Transverse colon (tissue), 4 donors: ENCODE data around the gene ATRN. TPM values are rescaled to one million over a fixed set of nuclear protein-coding genes. Genes with fewer than 3 reads are reported as not detected.

Experiments
- DNase-seq: peaks from one replicate; pipeline ENCODE4 v3.0.0-alpha.2; 2019
- H3K27ac ChIP-seq, 4 donors: fragments of 200-600 bp; sonication (generic); 2 replicates each; pipeline ENCODE4 v1.5.1; 2016 to 2018; ENCODE audit warnings: inconsistent platforms in 4 of 4
- H3K27me3 ChIP-seq: fragments of 200-600 bp; sonication (generic); 2 replicates; pipeline ENCODE4 v1.5.1; 2017; ENCODE audit warnings: inconsistent platforms
- H3K36me3 ChIP-seq, 4 donors: fragments of 200-600 bp; sonication (generic); 2 replicates each; pipeline ENCODE4 v1.5.1; 2017 to 2019; ENCODE audit warnings: inconsistent platforms in 4 of 4
- H3K4me1 ChIP-seq, 4 donors: fragments of 200-600 bp; sonication (generic); 2 replicates each; pipeline ENCODE4 v1.5.1; 2017 to 2020; ENCODE audit warnings: inconsistent platforms in 4 of 4
- H3K4me3 ChIP-seq, 4 donors: fragments of 200-600 bp; sonication (generic); 1 replicate in 1 of 4; 2 replicates in 3 of 4; pipeline versions ENCODE4 v1.5.1 to v1.6.1; 2017 to 2019; ENCODE audit warnings: inconsistent platforms in 4 of 4
- H3K9me3 ChIP-seq, 2 donors: fragments of 200-600 bp; sonication (generic); 2 replicates each; pipeline ENCODE4 v1.5.1; 2017 to 2019; ENCODE audit warnings: inconsistent platforms in 2 of 2
- EP300 ChIP-seq: sonication (generic); formaldehyde crosslinking; IDR thresholded peaks from one replicate; pipeline ENCODE4 v1.6.1; 2017; ENCODE audit warnings: antibody characterized with exemption, low read depth
- POLR2A ChIP-seq: fragments of 450-650 bp; IDR thresholded peaks from one replicate; pipeline ENCODE4 v1.6.1; 2016; ENCODE audit warnings: antibody characterized with exemption, mild to moderate bottlenecking, moderate library complexity
- POLR2AphosphoS5 ChIP-seq, 3 donors: sonication (generic); formaldehyde crosslinking; IDR thresholded peaks; one replicate each; pipeline ENCODE4 v1.6.1; 2016; ENCODE audit warnings: antibody characterized with exemption in 3 of 3
- WGBS, 2 donors: methylation state at CpG; one replicate each; pipeline ENCODE4 v1.1.5; 2018; ENCODE audit warnings: low coverage in 1 of 2; 5-methylcytosine and 5-hydroxymethylcytosine counted together
- in situ Hi-C, 4 donors: fragments of 200-750 bp; cut with MboI; loops; one replicate each; pipeline versions ENCODE4 v1.15.0 to v1.15.1; 2017; ENCODE audit warnings: low sequenced_read_pairs in 3 of 4, low pct_ligation_motif_present in 1 of 4, low pct_unique_long_range_greater_than_20kb in 1 of 4
- intact Hi-C: fragments of 100-400 bp; cut with DNase I; formaldehyde crosslinking; loops from one replicate; pipeline ENCODE4 v1.15.1; 2023; ENCODE audit warnings: low total_unique reads
- small RNA-seq, 4 donors: library from RNA; depleted of rRNA; stranded (forward); fragments of <200 nt; gene quantifications; one replicate each; pipeline ENCODE3, GENCODE V24; 2016
- total RNA-seq, 4 donors: library from RNA; depleted of rRNA; stranded (reverse); fragments of >200 nt; gene quantifications; one replicate each; pipeline ENCODE4 v1.1.0, GENCODE V29; 2016
- TF ChIP-seq, protein P1 (sequence below), 5 experiments: fragments of 200-600 bp in 3 of 5; fragments of 450-650 bp in 2 of 5; sonication (generic) in 3 of 5; IDR thresholded peaks; 1 replicate in 2 of 5; 2 replicates in 3 of 5; pipeline ENCODE4 v1.5.1; 2016 to 2017; ENCODE audit warnings: antibody characterized with exemption in 5 of 5, inconsistent platforms in 3 of 5, mild to moderate bottlenecking in 2 of 5, moderate library complexity in 1 of 5

ATRN gene
- total RNA-seq, 4 donors from 2014 or later = 6.8 to 24.7 (median 15.9) TPM

GRCh38 chr20:3698591-3699001, 227.8 kb downstream of the ATRN start:
- Histone ChIP-seq H3K4me1 (no peaks in the 10 kb centered on the region), H3K4me3 (no peak overlapping the region), H3K27me3 (no peaks in the 10 kb centered on the region), H3K27ac (no peak overlapping the region), H3K9me3 (no peaks in the 10 kb centered on the region), H3K36me3 (no peaks in the 10 kb centered on the region)
- TF ChIP-seq POLR2AphosphoS5 (IDR thresholded peaks at IDR 0.05) = no peak
- in situ Hi-C loops (loop anchor here in 1 of 4 donors (25.0 kb wide), 1 partner anchor 389 kb away; no protein-coding TSS in a partner anchor), intact Hi-C loops (no loop called here)
- no peak for DNase-seq
- 91% methylated on average over 4 of the region's 6 CpGs; no CpG with 5 or more reads in 1 of the 2 donors for whole genome bisulfite sequencing, 2 donors

DNA sequence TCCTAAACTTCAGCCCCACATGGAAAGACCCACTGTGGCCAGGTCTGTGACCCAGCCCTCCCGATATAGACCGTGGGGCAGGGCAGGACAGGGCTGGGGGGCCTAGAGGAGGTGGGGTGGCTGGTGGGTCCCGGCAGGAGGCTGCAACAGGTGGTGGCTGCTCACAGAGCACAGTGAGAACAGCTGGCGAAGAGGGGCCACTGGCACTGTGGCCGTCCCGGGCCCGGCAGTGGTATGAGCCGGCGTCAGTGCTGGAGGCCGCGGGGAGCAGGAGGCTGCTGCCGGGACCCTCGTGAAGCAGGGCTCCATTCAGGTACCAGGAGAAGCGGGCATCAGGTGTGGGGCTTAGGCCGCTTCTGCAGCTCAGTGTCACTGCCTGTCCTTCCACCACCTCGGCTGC, 228.2 kb downstream of the ATRN start:
- Histone ChIP-seq H3K4me1 (no peaks in the 10 kb centered on the region), H3K27me3 (no peaks in the 10 kb centered on the region), H3K4me3 (no peak overlapping the region), H3K9me3 (no peaks in the 10 kb centered on the region), H3K27ac (no peak overlapping the region), H3K36me3 (no peaks in the 10 kb centered on the region)
- intact Hi-C loops = no loop called here
- in situ Hi-C loops = loop anchor here in 1 of 4 donors (25.0 kb wide), 1 partner anchor 388 kb away; no protein-coding TSS in a partner anchor
- 95% methylated on average over 16 of the region's 16 CpGs; no CpG with 5 or more reads in 1 of the 2 donors for WGBS, 2 donors
- DNase-seq = no peak
- no peak for TF ChIP-seq EP300
- TF ChIP-seq, protein P1, sequence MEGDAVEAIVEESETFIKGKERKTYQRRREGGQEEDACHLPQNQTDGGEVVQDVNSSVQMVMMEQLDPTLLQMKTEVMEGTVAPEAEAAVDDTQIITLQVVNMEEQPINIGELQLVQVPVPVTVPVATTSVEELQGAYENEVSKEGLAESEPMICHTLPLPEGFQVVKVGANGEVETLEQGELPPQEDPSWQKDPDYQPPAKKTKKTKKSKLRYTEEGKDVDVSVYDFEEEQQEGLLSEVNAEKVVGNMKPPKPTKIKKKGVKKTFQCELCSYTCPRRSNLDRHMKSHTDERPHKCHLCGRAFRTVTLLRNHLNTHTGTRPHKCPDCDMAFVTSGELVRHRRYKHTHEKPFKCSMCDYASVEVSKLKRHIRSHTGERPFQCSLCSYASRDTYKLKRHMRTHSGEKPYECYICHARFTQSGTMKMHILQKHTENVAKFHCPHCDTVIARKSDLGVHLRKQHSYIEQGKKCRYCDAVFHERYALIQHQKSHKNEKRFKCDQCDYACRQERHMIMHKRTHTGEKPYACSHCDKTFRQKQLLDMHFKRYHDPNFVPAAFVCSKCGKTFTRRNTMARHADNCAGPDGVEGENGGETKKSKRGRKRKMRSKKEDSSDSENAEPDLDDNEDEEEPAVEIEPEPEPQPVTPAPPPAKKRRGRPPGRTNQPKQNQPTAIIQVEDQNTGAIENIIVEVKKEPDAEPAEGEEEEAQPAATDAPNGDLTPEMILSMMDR (IDR thresholded peaks at IDR 0.05) = no peak
- no peak for TF ChIP-seq POLR2A
- TF ChIP-seq POLR2AphosphoS5 (IDR thresholded peaks at IDR 0.05) = no peak

Small RNAs within 50 kb of the gene (small RNA-seq; reads per million reads assigned to genes)
- gene AL353193.1 = 0 reads per million in 4 donors

Other genes starting within 250 kb of the ATRN start
- 1 to 10 TPM in 1 of 4 donors, under 1 TPM in 3; 0.20 to 1.4 (median 0.69) TPM for gene SLC4A11, start 231.8 kb upstream of the ATRN start, total RNA-seq
- gene DNAAF9, start 63.3 kb upstream of the ATRN start, total RNA-seq = 1 to 10 TPM; 2.2 to 6.0 (median 5.0) TPM
- not detected for gene GFRA4, start 192.4 kb downstream of the ATRN start, total RNA-seq
- 100 to 1,000 TPM in 1 of 4 donors, 10 to 100 TPM in 3; 15.0 to 150 (median 44.6) TPM for gene ADAM33, start 211.0 kb downstream of the ATRN start, total RNA-seq
- 10 to 100 TPM in 1 of 4 donors, 1 to 10 TPM in 3; 2.2 to 17.6 (median 7.9) TPM for gene SIGLEC1, start 241.6 kb downstream of the ATRN start, total RNA-seq